Measurements from ENCODE around the gene PPARG. TPM values are rescaled to one million over a fixed set of nuclear protein-coding genes. Genes with fewer than 3 reads are reported as not detected.

Gene PPARG
- total and polyA plus RNA-seq, 8 donors = 3.3 to 52.0 (median 5.4) TPM

DNA sequence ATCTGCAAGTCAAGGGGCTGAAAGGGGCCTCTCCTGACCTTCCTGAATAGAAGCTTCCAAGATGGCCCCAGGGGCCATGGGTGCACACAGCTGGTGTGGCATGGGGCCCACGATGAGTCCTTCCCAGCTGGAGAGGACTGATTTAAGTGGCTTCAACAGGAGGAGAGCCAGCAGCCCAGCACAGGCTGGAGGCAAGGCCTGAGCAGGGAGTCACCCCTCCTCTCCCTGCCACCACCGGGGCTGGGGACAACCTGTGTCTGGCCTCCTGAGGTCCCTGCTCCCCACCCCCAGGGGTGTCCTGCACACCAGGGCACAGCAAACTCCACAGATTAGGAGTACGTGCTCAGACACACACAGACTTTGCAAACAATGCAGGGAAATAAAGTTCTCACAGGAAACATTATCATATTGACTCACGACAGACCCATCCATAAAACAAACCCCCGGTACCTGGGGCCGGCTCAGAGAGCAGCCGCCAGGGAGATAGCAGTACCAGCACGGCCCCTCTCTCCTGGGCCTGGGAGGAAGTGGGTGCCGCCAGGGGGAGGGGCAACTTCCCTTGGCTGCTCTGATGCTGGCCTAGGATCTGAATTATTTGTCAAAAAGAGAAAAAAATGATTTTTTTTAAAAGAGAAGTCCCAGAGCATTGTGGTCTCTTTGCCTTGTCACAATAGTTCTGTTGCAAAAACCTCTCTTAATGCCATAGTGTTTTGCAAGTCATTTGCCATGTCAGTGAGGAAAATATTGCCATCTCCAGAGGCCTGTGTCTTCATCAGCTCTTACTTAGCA is 173.5 kb downstream of the PPARG start:
- TF ChIP-seq, protein P1, sequence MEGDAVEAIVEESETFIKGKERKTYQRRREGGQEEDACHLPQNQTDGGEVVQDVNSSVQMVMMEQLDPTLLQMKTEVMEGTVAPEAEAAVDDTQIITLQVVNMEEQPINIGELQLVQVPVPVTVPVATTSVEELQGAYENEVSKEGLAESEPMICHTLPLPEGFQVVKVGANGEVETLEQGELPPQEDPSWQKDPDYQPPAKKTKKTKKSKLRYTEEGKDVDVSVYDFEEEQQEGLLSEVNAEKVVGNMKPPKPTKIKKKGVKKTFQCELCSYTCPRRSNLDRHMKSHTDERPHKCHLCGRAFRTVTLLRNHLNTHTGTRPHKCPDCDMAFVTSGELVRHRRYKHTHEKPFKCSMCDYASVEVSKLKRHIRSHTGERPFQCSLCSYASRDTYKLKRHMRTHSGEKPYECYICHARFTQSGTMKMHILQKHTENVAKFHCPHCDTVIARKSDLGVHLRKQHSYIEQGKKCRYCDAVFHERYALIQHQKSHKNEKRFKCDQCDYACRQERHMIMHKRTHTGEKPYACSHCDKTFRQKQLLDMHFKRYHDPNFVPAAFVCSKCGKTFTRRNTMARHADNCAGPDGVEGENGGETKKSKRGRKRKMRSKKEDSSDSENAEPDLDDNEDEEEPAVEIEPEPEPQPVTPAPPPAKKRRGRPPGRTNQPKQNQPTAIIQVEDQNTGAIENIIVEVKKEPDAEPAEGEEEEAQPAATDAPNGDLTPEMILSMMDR (IDR thresholded peaks at IDR 0.05) = no peak
- intact Hi-C loops (cut with DNase I) = no loop called here
- Histone ChIP-seq H3K36me3 (no peaks in the 10 kb centered on the region), H3K4me3 (no peak overlapping the region), H3K27ac (peak overlapping the region in 1 of 2 donors; percentile 57), H3K27me3 (no peaks in the 10 kb centered on the region), H3K4me1 (peaks cover 0 to 34% of the 10 kb centered on the region in 2 donors), H3K9me3 (no peaks in the 10 kb centered on the region)
- DNase-seq (peak in 1 of 4 donors; percentile 87), ATAC-seq (peak; percentile 20)

DNA sequence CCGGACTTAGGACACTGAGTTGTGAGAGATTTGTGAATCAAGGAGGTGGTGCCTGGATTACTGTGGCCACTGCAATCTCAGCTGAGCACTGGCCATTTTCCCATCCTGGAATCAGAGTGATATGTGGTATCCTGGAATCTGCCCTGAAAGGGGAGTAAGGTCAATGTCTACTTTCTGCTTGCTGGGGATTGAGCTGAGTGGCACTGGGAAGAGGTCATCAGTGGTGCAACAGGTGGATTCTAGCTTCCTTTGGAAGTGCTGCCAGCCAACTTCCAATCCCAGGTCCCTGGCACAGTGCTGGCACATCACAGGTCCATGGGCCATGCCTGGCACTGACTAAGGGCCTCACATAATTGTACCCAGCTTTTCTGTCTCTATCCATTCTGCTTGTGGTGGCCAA is 174.8 kb downstream of the PPARG start:
- H3K4me3 ChIP-seq = no peak overlapping the region
- DNase-seq (no peak), ATAC-seq (no peak)
- H3K27ac ChIP-seq = no peak overlapping the region
- intact Hi-C loops (cut with DNase I) = no loop called here
- TF ChIP-seq, protein P1 (IDR thresholded peaks at IDR 0.05) = no peak
- peaks cover 0 to 29% of the 10 kb centered on the region in 2 donors for H3K4me1 ChIP-seq
- H3K27me3 ChIP-seq = no peaks in the 10 kb centered on the region
- no peaks in the 10 kb centered on the region for H3K9me3 ChIP-seq
- no peaks in the 10 kb centered on the region for H3K36me3 ChIP-seq

DNA sequence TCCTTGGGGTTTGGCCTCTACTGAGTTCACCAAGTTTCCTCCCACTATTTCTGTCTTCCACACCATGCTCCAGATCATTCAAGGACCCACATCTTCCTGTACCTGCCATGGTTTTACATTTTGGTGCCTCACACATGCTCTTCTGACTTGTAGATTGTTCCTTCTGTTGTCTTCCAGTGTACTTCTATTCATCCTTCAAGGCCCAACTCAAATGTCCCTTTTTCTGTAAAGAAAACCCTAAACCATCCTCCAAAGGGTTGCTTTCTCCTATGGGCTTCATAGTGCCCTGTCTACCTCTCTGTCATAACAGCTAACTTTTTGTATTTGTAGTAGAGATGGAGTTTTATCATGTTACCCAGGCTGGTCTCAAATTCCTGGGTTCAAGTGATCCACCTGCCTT is 175.3 kb downstream of the PPARG start:
- TF ChIP-seq, protein P1 (IDR thresholded peaks at IDR 0.05) = no peak
- Histone ChIP-seq H3K9me3 (no peaks in the 10 kb centered on the region), H3K36me3 (no peaks in the 10 kb centered on the region), H3K4me3 (no peak overlapping the region), H3K27ac (no peak overlapping the region), H3K27me3 (no peaks in the 10 kb centered on the region), H3K4me1 (peaks cover 0 to 25% of the 10 kb centered on the region in 2 donors)
- no peak for DNase-seq
- intact Hi-C loops (cut with DNase I) = no loop called here
- no peak for ATAC-seq

DNA sequence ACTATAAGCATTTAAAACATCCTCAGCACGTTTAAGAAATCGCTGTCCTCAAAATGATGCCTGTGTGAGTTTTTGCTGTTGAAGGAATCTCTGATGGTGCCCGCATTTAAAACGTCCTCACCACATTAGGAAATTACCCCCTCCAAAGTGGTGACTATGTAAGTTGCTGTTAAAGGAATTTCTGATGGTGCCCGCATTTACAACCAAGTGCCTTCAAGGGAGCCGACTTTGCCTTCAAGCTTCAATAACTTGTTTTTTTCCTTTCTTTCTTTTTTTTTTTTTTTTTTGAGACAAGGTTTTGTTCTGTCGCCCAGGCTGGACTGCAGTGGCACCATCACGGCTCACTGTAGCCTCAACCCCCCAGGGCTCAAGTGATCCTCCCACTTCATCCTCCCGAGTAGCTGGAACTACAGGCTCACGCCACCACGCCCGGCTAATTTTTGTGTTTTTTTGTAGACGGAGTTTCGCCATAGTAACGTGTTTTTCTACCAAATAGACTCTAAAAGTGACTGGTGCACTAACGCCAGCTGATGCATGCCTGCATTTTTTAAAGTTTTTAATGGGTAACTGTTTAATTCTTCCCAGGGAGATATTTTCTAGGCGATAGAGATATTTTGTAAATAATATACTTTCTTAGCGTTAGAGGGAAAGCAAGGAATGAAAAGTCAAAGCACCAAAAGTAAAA is 176.4 kb downstream of the PPARG start:
- no peak overlapping the region for H3K27ac ChIP-seq
- intact Hi-C loops (cut with DNase I) = no loop called here
- H3K4me3 ChIP-seq = no peak overlapping the region
- no peak for DNase-seq
- no peak for ATAC-seq
- peaks cover 0 to 20% of the 10 kb centered on the region in 2 donors for H3K4me1 ChIP-seq
- no peaks in the 10 kb centered on the region for H3K27me3 ChIP-seq
- H3K36me3 ChIP-seq = no peaks in the 10 kb centered on the region
- TF ChIP-seq, protein P1 (IDR thresholded peaks at IDR 0.05) = no peak
- H3K9me3 ChIP-seq = no peaks in the 10 kb centered on the region

- Histone ChIP-seq H3K4me1 (peaks cover 0 to 20% of the 10 kb centered on the region in 2 donors), H3K27ac (no peak overlapping the region), H3K27me3 (no peaks in the 10 kb centered on the region), H3K9me3 (no peaks in the 10 kb centered on the region), H3K4me3 (no peak overlapping the region), H3K36me3 (no peaks in the 10 kb centered on the region)
- ATAC-seq (no peak), DNase-seq (no peak)
- TF ChIP-seq, protein P1 (IDR thresholded peaks at IDR 0.05) = no peak
- intact Hi-C loops (cut with DNase I) = no loop called here
Observed at GRCh38 chr3:12465836-12466225, 177.0 kb downstream of the PPARG start.
